ENCODE results near the gene RBMS1.
"Not testable (repeated sequence)": the region's sequence is repeated elsewhere in the genome, so short reads cannot be mapped to it uniquely, and the experiment has no call there.

The RBMS1 gene

DNA sequence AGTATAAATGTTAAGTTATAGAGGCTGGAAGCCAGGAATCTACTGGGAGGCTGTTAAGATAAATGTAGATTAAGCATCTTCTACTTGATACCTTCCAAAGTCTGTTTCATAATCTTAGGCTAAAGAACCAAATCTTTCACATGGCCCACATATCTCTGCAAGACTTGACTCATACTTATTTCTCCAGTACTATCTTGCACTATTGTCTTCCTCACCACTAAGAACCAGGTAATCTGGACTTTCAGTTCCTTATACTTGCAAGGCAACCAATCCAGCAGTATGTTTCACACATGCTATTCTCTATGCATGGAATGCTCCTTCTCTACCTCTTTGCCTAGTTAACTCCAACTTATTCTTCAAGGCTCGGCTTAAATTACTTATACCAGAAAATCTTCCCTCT is 62.2 kb downstream of the RBMS1 start:
- no peak for DNase-seq

- DNase-seq = no peak
Observed at GRCh38 chr2:160430001-160430344, 63.6 kb downstream of the RBMS1 start.

GRCh38 chr2:160429248-160430000 is 64.2 kb downstream of the RBMS1 start:
- no peak for DNase-seq

DNA sequence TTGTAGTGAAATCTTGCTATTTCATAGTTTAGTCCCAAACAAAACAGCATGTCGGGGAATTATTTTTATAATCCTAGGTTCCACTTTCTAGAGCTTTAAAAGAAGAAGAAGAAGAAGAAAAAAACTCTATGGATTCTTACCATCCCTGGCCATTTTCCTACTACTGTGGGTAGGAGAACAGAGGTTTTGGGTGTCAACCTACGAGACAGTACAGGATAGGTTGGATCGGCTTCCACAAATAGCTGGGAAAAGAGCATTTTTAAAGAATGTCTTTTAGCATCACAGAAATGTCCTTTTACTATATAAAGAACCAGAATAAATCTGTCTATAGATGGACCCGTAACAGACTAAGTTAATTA is 65.2 kb downstream of the RBMS1 start:
- DNase-seq = no peak

DNA sequence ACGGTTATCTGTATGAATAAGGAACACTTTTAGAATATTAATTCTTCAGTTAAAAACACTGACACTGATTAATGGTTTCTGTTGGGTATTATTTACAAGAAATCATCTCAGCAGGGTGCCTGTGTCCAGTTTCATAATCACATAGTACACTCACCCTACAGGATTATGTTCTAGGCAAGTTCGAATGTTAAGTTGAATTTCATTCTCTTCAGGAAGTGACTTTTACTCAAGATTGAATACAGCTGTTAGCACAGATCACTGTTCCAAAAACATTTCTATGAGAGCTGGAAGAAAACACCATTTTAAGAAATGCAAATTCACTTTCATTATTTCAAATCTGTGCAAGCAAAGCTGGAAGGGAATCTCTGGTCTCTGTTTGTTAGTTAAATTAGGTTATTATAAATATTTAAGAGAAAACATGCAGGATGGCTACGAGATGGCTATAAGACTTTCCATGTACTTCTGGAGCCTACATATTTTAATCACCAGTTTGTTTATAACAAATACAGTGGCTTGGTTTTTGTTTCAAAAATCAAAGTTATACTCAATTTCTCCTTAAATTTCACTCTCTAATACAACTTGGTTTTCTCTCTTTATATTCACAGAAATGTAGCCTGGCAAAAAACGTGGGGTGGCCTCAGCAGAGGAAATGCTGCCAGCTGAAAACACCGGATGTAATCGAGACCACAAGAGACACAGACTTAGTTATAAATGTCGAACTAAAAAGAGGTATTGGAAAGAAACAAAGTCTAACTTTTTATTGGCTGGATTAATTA is 65.8 kb downstream of the RBMS1 start:
- no peak for DNase-seq

DNA sequence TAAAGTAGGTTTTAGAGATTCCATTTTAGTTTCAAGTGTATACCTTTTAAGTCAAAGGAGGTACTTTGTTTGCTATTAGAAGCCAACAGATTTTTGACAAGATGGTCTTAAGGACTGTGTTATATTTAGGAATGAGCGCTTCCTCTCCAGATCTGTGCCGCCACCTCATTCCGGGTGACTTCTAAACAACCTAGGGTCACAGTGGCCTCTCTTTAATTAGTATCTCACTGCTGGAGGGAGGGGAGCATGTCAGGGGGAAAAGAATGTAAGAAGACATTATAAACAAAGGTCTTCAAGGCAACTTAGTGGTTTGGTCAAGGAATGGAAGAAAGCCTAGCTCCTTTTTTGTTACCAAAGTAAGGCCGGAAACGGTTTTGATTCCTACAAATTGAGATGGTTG is 67.0 kb downstream of the RBMS1 start:
- DNase-seq = no peak

DNA sequence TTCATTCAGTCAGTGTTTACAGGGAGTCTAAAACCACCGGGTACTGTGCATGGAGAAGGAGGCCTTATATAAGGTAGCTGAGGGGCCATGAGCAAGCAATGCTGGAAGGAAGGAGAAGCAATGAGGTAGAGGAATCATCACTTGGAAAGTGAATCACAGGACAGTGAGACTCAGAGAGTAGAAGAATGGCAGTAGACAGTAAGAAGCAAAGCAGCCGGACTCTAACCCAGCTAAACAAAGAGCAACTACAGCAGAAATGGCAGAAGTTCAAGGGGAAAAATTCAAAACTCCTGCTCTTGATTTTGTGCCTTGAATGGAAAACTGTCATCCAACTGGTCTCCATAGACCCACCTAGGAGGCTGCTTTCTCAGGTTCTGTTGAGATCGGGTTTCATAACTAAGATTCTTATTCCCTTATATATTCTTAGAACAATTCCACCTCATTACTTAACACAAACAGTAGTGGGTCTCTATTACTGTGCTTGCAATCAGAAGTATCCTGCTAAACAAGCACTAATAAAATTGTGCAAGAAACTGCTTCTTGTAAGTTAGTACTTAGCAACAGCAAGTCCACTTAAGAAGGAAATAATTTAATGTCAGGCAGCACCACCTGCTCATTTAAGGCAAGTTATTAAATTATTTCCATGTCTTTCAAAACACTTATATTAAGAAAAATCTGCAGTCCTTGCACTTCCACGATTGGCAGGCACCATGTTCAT is 68.0 kb downstream of the RBMS1 start:
- no peak for DNase-seq

- no peak for DNase-seq
Observed at GRCh38 chr2:160423126-160423525, 70.5 kb downstream of the RBMS1 start.

DNA sequence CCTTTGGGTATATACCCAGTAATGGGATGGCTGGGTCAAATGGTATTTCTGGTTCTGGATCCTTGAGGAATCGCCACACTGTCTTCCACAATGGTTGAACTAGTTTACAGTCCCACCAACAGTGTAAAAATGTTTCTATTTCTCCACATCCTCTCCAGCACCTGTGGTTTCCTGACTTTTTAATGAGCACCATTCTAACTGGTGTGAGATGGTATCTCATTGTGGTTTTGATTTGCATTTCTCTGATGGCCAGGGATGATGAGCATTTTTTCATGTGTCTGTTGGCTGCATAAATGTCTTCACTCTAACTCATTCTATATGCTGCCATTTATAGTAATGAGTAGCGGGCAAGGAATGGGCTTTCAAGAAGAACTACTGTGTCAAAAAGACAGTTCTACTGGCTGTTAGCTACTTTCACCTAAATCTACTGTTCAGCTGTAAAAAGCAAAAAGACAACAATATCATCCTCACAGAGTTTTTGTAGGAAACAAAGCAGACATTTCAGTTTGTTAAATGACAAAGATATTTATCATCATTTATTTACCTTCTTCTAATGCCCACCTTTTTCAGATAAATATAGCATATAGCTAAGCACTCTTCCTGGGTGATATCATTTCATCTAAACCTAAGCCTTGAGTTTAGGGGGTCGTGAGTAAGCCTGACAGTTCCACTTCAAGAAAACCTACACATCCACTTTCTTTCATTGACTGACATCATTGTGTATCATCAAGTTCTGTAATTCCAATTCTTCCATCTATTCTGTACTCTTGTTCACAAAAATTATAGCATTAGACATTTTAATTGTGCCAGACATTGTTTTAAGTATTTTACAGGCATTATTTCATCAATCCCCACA is 71.7 kb downstream of the RBMS1 start:
- not testable (repeated sequence) for DNase-seq

GRCh38 chr2:160420711-160421110 is 72.9 kb downstream of the RBMS1 start:
- no peak for DNase-seq

DNA sequence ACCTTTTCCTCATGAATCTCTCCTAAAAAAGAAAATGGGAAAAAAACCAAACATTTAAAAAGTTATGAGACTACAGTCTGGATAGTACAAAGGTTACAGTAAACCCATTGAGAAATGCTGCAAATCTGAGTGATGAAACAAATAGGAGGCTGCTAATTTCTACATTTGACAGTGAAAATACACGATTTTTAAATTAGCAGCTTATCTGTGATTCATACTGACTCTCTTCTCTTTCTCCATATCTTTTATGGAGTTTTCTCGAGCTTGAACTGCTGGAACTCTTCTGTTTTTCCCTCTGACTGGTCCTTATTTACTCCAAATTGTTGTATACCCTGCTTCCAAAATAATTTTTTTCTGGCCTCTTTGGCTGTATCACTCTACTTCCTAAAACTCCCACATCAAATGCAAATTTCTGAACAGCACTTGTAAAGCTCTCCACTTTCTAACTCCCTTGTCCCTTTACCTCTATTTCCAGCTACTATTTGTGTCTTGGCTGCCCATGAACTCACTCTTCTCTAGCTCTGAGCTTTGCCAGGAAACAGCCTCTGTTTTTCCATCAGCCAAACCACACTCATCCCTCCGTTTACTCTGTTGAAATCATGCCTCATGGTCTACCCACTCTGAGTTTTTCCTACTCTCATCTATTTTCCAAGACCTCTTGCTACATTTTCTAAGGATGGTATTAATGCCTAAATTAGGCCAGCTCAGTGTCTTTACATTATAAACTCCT is 73.7 kb downstream of the RBMS1 start:
- no peak for DNase-seq

DNA sequence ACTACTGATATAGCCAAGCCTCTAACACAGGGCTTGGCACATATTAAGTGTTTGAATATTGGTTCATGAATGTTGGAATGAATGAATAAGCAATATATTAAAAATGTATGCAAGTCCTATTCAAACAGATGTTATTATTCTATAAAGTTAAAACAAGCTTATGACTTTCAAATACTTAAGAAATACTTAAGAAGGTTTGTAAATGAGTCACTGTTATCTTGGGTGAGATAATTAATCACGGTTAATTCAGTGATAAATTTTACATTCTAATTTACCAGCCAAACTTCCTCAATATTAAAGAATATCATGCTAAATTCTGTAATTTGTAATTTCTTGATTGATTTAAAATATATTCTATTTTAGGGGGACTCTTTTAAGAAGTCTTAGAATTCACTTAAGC is 74.8 kb downstream of the RBMS1 start:
- no peak for DNase-seq

- DNase-seq = no peak
Observed at GRCh38 chr2:160418398-160418765, 75.2 kb downstream of the RBMS1 start.

DNA sequence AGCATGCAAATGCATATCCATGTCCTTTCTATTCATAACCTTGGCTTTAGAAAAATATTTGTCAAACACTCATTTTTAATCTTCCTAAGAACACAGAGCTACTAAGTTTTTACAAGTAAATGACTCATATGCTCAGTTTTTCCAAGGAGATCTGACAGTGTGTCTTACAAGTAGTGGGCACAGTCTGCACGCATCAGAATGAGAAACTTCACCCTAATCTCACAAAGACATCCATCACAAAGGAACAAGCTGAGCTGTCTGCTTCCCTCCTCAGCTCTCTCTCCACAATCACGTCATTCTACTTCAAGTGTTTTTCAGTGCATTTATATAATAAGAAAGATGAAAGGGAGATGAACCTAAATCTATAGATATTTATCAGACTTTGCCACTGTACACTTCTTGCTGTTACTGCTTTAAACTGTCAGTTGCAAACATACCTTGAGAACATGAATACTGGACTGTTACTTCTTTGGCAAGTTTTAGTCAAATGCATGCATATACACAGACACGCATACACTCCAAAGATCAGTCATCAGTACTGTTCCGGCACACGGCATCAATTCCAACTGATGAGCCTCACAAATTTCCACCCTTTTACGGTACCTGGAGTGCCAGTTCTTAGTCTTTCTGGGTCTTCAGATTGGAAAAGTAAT is 75.7 kb downstream of the RBMS1 start:
- DNase-seq = no peak

- no peak for DNase-seq
Observed at GRCh38 chr2:160415991-160416390, 77.6 kb downstream of the RBMS1 start.

GRCh38 chr2:160411955-160412354 is 81.7 kb downstream of the RBMS1 start:
- no peak for DNase-seq

DNA sequence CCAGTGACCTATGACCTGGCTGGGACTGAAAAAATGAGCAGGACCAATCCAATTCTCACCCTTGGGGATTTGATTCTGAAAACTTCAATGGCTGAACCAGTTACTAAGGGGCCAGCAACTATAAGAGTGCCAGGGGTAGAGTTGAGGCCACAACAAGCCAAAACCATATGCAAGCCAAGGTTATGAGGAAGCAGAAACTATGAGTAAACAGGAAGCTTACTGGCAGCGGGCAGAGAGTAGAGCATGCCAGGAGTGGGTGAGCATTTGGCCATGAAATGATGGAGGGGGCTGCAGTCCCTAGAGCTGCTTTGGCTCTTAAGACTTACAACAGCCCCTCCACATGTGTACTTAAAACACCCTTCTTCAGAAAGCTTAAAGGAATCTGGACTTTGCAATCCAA is 82.4 kb downstream of the RBMS1 start:
- DNase-seq = no peak

DNA sequence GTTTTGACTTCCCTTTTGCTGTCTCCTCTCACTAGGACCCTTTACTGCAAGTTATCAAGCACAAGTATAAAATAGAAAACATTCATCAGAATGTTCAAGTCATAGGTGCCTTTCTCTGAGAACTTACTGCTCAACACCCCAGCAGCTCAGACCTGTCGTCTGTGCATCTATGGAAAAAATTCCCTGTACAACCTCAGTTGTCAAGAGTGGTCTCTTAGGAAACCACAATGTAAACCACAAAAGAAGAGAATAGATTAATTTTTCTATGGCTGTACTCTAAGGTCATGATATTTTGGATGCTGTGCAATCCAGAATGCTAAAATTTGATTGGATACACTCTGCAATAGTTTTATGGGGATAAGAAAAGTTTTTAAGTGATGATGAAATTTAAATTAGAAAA is 84.1 kb downstream of the RBMS1 start:
- no peak for DNase-seq

GRCh38 chr2:160408959-160409291 is 84.7 kb downstream of the RBMS1 start:
- DNase-seq = no peak

- no peak for DNase-seq
Observed at GRCh38 chr2:160408173-160408958, 85.2 kb downstream of the RBMS1 start.
